Prostate gland (tissue), 2 donors: ENCODE data around the gene NFYC. TPM values are rescaled to one million over a fixed set of nuclear protein-coding genes. Genes with fewer than 3 reads are reported as not detected.

Experiments
- DNase-seq: peaks from one replicate; pipeline ENCODE4 v3.0.0-alpha.2; 2019; ENCODE audit warnings: low spot score
- H3K27ac ChIP-seq, 2 donors: fragments of 200-600 bp; sonication (generic); 2 replicates each; pipeline ENCODE4 v1.5.1; 2017 to 2019
- H3K27me3 ChIP-seq: fragments of 200-600 bp; sonication (generic); replicated peaks from 2 replicates; pipeline ENCODE4 v1.5.1; 2019; ENCODE audit not compliant: insufficient read depth
- H3K36me3 ChIP-seq, 2 donors: fragments of 200-600 bp; sonication (generic); 1 replicate in 1 of 2; 2 replicates in 1 of 2; pipeline versions ENCODE4 v1.5.1 to v1.8.1; 2017 to 2019
- H3K4me1 ChIP-seq: fragments of 200-600 bp; sonication (generic); replicated peaks from 2 replicates; pipeline ENCODE4 v1.5.1; 2019
- H3K4me3 ChIP-seq, 2 donors: fragments of 200-600 bp; sonication (generic); 2 replicates each; pipeline ENCODE4 v1.5.1; 2017 to 2019
- H3K9me3 ChIP-seq: fragments of 200-600 bp; sonication (generic); 2 replicates; pipeline ENCODE4 v1.5.1; 2017
- POLR2A ChIP-seq: fragments of 450-650 bp; IDR thresholded peaks from one replicate; pipeline ENCODE4 v1.6.1; 2016; ENCODE audit warnings: antibody characterized with exemption, mild to moderate bottlenecking
- POLR2AphosphoS5 ChIP-seq: sonication (generic); formaldehyde crosslinking; IDR thresholded peaks from one replicate; pipeline ENCODE4 v1.6.1; 2017; ENCODE audit warnings: antibody characterized with exemption
- WGBS: methylation state at CpG from one replicate; pipeline ENCODE4 v1.1.5; 2018; 5-methylcytosine and 5-hydroxymethylcytosine counted together
- intact Hi-C: fragments of 100-400 bp; cut with DNase I; formaldehyde crosslinking; loops from one replicate; pipeline ENCODE4 v1.14.2; 2022
- total RNA-seq, 2 donors: library from RNA; depleted of rRNA; stranded (reverse); fragments of >200 nt; gene quantifications; one replicate each; pipeline ENCODE4 v1.1.0, GENCODE V29; 2016
- TF ChIP-seq, protein P1 (sequence below), 4 experiments: fragments of 200-600 bp in 2 of 4; fragments of 450-650 bp in 2 of 4; sonication (generic) in 2 of 4; IDR thresholded peaks; 1 replicate in 3 of 4; 2 replicates in 1 of 4; pipeline ENCODE4 v1.5.1; 2016 to 2019; ENCODE audit warnings: antibody characterized with exemption in 4 of 4, mild to moderate bottlenecking in 2 of 4, moderate library complexity in 2 of 4

Gene NFYC
- total RNA-seq, 2 donors from 2014 or later = 54.9 to 93.8 TPM

DNA sequence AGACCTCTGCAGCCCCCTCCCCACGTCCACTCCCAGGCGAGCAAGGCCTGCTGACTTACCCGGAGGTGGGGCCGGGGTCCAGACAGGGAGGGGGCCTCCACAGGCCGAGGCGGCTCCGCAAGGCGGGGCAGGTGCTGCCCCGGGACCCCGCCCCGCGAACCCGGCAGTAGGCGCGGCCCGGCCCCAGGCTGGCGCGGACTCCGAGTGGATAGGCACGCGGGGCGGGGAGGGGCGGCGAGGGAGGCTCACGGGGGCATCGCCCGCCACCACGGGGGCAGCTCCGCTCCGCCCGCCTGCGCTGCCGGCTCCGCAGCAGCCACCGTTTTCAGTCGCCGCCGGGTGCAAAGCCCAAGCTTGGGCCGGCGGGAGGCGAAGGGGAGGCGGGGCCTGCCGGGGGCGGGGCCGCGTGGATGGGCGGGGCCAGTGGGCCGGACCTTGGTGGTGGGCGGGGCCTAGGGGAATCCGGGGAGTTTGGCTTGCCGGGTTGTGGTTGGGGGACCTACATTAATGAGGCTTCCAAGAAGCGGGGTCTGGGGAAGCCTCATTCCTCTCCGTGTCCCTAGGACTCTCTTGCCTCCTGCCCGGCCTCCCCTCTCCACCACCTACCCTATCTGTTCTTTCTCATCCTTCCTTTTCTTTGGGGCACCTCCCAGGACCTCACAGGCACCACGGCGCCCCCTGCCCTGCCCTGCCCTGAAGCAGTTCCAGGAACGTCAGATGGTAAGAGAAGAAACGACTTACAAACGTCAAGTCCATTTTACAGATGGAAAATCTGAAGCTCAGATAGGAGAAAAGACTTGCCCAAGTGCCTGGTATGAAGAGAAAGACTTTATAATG lies 26.0 kb upstream of the NFYC start, which contains the start of gene RIMS3:
Gene RIMS3 (minus strand): TSS at position 348 of the 837 bp plus-strand sequence. CDS start 23,757 bp downstream, outside the sequence.
- intact Hi-C loops = no loop called here
- TF ChIP-seq POLR2AphosphoS5 = no peak
- TF ChIP-seq, protein P1, sequence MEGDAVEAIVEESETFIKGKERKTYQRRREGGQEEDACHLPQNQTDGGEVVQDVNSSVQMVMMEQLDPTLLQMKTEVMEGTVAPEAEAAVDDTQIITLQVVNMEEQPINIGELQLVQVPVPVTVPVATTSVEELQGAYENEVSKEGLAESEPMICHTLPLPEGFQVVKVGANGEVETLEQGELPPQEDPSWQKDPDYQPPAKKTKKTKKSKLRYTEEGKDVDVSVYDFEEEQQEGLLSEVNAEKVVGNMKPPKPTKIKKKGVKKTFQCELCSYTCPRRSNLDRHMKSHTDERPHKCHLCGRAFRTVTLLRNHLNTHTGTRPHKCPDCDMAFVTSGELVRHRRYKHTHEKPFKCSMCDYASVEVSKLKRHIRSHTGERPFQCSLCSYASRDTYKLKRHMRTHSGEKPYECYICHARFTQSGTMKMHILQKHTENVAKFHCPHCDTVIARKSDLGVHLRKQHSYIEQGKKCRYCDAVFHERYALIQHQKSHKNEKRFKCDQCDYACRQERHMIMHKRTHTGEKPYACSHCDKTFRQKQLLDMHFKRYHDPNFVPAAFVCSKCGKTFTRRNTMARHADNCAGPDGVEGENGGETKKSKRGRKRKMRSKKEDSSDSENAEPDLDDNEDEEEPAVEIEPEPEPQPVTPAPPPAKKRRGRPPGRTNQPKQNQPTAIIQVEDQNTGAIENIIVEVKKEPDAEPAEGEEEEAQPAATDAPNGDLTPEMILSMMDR (IDR thresholded peaks at IDR 0.05) = peak in 1 of 4 experiments; percentile 5
- no peaks in the 10 kb centered on the region for H3K9me3 ChIP-seq
- H3K4me3 ChIP-seq = peak within 1 kb of the TSS; percentile 53 to 59
- H3K4me1 ChIP-seq = peaks cover 5% of the 10 kb centered on the region
- DNase-seq = peak; percentile 68
- H3K27me3 ChIP-seq = no peaks in the 10 kb centered on the region
- 5% methylated on average over 14 of the region's 59 CpGs for WGBS
- H3K27ac ChIP-seq = peak within 1 kb of the TSS; percentile 16 to 53
- H3K36me3 ChIP-seq = no peaks in the 10 kb centered on the region

DNA sequence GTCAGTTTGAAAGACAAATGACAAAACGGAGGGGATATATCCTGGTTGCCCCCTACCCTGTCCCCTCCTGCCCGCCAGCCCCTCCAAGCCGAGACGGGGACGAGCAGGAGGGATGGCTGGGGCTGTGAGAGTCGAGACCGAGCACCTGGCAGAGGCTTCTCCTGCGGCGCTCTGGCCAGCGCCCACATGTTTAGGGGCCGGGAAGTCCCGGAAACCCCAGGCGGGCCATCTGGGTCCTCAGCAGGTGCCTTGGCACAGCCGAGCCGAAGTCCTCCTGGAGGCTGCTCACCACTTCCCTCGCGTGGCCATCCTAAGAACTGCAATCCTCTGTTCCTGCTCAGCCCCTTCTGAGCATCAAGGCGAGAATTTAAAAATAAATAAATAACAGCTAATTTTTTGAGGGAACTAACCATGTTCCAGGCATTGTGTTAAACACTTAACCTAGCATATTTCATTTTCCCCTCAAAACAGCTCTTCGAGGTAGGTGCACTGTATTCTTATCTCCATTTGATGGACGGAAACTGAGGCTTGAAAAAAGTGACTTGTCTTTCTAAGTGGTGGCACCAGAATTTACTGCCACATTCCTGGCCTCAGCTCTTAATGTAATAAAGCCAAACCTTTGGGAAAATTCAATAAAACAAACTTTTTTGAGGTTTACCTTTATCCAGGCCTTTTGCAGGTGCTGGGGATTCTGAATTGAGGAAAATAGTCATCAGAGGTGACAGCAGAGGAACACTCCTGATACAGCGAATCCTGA lies 22.6 kb upstream of the NFYC start:
- Histone ChIP-seq H3K4me1 (peaks cover 5% of the 10 kb centered on the region), H3K36me3 (no peaks in the 10 kb centered on the region), H3K4me3 (no peak overlapping the region), H3K27me3 (no peaks in the 10 kb centered on the region), H3K9me3 (no peaks in the 10 kb centered on the region), H3K27ac (no peak overlapping the region)
- DNase-seq = peak; percentile 61
- TF ChIP-seq POLR2A (no peak), POLR2AphosphoS5 (no peak)
- TF ChIP-seq, protein P1 (IDR thresholded peaks at IDR 0.05) = peak; percentile 68 to 87 (median 82)
- intact Hi-C loops = no loop called here
- WGBS = 10% methylated on average over 21 of the region's 21 CpGs

DNA sequence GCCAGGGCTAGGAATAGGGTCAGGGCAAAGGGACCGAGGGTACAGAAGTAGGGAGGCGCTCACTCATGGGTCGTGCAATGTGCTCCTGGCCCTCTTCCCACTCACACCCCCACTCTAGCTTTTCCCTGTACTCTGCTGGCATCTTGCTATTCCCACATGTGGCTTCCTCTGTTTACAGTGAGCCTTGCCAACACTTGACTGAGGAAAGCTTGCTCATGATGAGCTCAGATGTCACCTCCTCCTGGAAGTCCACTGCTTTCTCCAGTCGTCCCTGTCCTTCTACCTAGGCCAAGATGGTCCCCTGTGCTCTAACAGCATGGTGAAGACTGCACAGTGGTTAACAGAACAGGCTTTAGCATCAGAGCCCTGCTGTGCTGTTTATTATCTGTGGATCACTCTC lies 18.1 kb upstream of the NFYC start:
- H3K27me3 ChIP-seq = no peaks in the 10 kb centered on the region
- intact Hi-C loops = no loop called here
- TF ChIP-seq, protein P1 (IDR thresholded peaks at IDR 0.05) = no peak
- no peak for TF ChIP-seq POLR2AphosphoS5

DNA sequence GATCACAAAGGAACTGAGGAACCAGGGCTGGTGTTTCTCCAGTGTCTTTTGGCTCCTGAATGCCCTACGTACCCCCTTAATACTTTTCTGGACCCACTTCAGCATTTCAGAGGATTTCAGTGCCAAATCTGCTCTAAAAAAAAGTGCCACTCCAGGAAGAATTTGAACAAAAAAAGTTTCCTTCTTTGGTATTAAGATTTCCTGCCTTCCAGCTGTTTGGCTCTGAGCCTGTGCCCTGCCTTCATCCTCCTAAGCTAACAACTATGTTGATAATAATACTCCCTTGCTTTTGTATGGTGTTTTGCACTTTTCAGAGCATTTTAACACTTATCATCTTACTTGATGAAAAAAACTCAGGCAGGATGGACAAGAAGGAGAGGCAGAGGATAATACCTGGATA lies 15.0 kb upstream of the NFYC start:
- no peaks in the 10 kb centered on the region for H3K9me3 ChIP-seq
- DNase-seq = no peak
- no peak overlapping the region for H3K4me3 ChIP-seq
- TF ChIP-seq POLR2A (no peak), POLR2AphosphoS5 (no peak)
- TF ChIP-seq, protein P1 (IDR thresholded peaks at IDR 0.05) = no peak
- no peaks in the 10 kb centered on the region for H3K4me1 ChIP-seq
- intact Hi-C loops = no loop called here
- H3K27me3 ChIP-seq = no peaks in the 10 kb centered on the region
- no peaks in the 10 kb centered on the region for H3K36me3 ChIP-seq
- H3K27ac ChIP-seq = no peak overlapping the region
- 22% methylated on average over 1 of the region's 1 CpG for WGBS

More for the DNA sequence above, 18.1 kb upstream of the NFYC start:
- whole genome bisulfite sequencing = 85% methylated on average over 4 of the region's 4 CpGs
- Histone ChIP-seq H3K4me1 (peaks cover 2% of the 10 kb centered on the region), H3K4me3 (no peak overlapping the region), H3K36me3 (no peaks in the 10 kb centered on the region), H3K27ac (no peak overlapping the region), H3K9me3 (no peaks in the 10 kb centered on the region)
- DNase-seq = no peak
